Measurements from ENCODE around the gene CSNK2A1. TPM values are rescaled to one million over a fixed set of nuclear protein-coding genes. Genes with fewer than 3 reads are reported as not detected.
"Not testable (repeated sequence)": the region's sequence is repeated elsewhere in the genome, so short reads cannot be mapped to it uniquely, and the experiment has no call there.

Gene CSNK2A1
- total RNA-seq, 4 donors from 2014 or later: 85.0 to 107 (median 96.9) TPM

- peak overlapping the region; percentile 98 for H3K4me3 ChIP-seq
- H3K9me3 ChIP-seq: no peaks in the 10 kb centered on the region
- DNase-seq (ENCODE audit: low spot score in 2 of 2): no peak
- peaks cover 45% of the 10 kb centered on the region for H3K4me1 ChIP-seq
- no peak overlapping the region for H3K27ac ChIP-seq
- 28% methylated on average over 2 of the region's 2 CpGs for WGBS
- TF ChIP-seq EP300 (IDR thresholded peaks at IDR 0.05): no peak
- no peak for TF ChIP-seq POLR2AphosphoS5 (IDR thresholded peaks at IDR 0.05)
- no peak for TF ChIP-seq POLR2A (IDR thresholded peaks at IDR 0.05)
- no peak for TF ChIP-seq CTCF (IDR thresholded peaks at IDR 0.05)
- no peaks in the 10 kb centered on the region for H3K36me3 ChIP-seq
- H3K27me3 ChIP-seq: no peaks in the 10 kb centered on the region
These were observed 82.9 kb downstream of the CSNK2A1 start for GRCh38 chr20:460707-461106.

- peak overlapping the region; percentile 98 for H3K4me3 ChIP-seq
- WGBS: 25% methylated on average over 3 of the region's 3 CpGs
- H3K27ac ChIP-seq: no peak overlapping the region
- H3K9me3 ChIP-seq: no peaks in the 10 kb centered on the region
- no peaks in the 10 kb centered on the region for H3K27me3 ChIP-seq
- DNase-seq (ENCODE audit: low spot score in 2 of 2): no peak
- TF ChIP-seq EP300 (IDR thresholded peaks at IDR 0.05) (no peak), POLR2A (IDR thresholded peaks at IDR 0.05) (no peak), POLR2AphosphoS5 (IDR thresholded peaks at IDR 0.05) (no peak), CTCF (IDR thresholded peaks at IDR 0.05) (no peak)
- H3K4me1 ChIP-seq: peaks cover 50% of the 10 kb centered on the region
- no peaks in the 10 kb centered on the region for H3K36me3 ChIP-seq
These were observed 83.4 kb downstream of the CSNK2A1 start for GRCh38 chr20:460180-460579.

GRCh38 chr20:458776-459175 is 84.8 kb downstream of the CSNK2A1 start:
- H3K27ac ChIP-seq: no peak overlapping the region
- H3K9me3 ChIP-seq: no peaks in the 10 kb centered on the region
- TF ChIP-seq EP300 (IDR thresholded peaks at IDR 0.05) (no peak), CTCF (IDR thresholded peaks at IDR 0.05) (no peak), POLR2AphosphoS5 (IDR thresholded peaks at IDR 0.05) (no peak), POLR2A (IDR thresholded peaks at IDR 0.05) (no peak)
- no peaks in the 10 kb centered on the region for H3K27me3 ChIP-seq
- H3K4me1 ChIP-seq: peaks cover 55% of the 10 kb centered on the region
- WGBS: 45% methylated on average over 6 of the region's 6 CpGs
- no peak for DNase-seq (ENCODE audit: low spot score in 2 of 2)
- no peaks in the 10 kb centered on the region for H3K36me3 ChIP-seq
- no peak overlapping the region for H3K4me3 ChIP-seq

GRCh38 chr20:454951-455350 is 88.6 kb downstream of the CSNK2A1 start:
- TF ChIP-seq POLR2A (IDR thresholded peaks at IDR 0.05) (no peak), EP300 (IDR thresholded peaks at IDR 0.05) (no peak), POLR2AphosphoS5 (IDR thresholded peaks at IDR 0.05) (no peak), CTCF (IDR thresholded peaks at IDR 0.05) (no peak)
- Histone ChIP-seq H3K9me3 (no peaks in the 10 kb centered on the region), H3K4me1 (peaks cover 33% of the 10 kb centered on the region), H3K36me3 (no peaks in the 10 kb centered on the region), H3K27me3 (no peaks in the 10 kb centered on the region), H3K27ac (peak overlapping the region; percentile 38), H3K4me3 (no peak overlapping the region)
- 70% methylated on average over 3 of the region's 3 CpGs for WGBS
- no peak for DNase-seq (ENCODE audit: low spot score in 2 of 2)

- peak in 1 of 2 donors; percentile 15 for DNase-seq (ENCODE audit: low spot score in 2 of 2)
- 91% methylated on average over 11 of the region's 11 CpGs for WGBS
These were observed 91.6 kb downstream of the CSNK2A1 start for GRCh38 chr20:452021-452420.

More at GRCh38 chr20:452021-452420, 91.6 kb downstream of the CSNK2A1 start:
- not testable (repeated sequence) for H3K9me3 ChIP-seq, H3K27me3 ChIP-seq, H3K27ac ChIP-seq, H3K4me3 ChIP-seq, H3K36me3 ChIP-seq
- peaks cover 12% of the 10 kb centered on the region for H3K4me1 ChIP-seq
